Measurements from ENCODE around the gene B3GAT3.

The B3GAT3 gene

DNA sequence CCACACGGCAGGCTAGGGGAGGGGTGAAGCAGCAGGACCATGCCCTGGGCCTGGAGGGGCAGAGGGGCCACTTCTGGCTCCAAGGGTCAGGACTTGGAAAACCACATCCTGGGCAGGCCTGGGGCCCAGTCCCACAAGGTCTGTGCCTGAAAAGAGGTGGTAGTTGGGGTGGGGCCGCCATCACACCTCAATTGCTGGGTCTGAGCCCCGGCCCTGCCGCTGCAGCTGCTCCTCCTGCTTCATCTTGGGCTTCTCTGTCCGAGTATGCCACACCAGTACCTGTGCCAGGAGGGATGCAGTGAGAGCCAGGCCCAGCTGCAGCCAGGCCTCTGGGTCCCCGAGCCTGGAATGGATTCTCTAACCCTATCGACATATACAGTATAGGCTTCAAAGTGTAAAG is 6.3 kb downstream of the B3GAT3 start:
- in situ Hi-C loops (cut with MboI; ENCODE audit: low pct_unique_long_range_greater_than_20kb, low sequenced_read_pairs, unreplicated experiment), result no loop called here
- no peak for DNase-seq (ENCODE audit: low spot score)
- TF ChIP-seq, protein P1, sequence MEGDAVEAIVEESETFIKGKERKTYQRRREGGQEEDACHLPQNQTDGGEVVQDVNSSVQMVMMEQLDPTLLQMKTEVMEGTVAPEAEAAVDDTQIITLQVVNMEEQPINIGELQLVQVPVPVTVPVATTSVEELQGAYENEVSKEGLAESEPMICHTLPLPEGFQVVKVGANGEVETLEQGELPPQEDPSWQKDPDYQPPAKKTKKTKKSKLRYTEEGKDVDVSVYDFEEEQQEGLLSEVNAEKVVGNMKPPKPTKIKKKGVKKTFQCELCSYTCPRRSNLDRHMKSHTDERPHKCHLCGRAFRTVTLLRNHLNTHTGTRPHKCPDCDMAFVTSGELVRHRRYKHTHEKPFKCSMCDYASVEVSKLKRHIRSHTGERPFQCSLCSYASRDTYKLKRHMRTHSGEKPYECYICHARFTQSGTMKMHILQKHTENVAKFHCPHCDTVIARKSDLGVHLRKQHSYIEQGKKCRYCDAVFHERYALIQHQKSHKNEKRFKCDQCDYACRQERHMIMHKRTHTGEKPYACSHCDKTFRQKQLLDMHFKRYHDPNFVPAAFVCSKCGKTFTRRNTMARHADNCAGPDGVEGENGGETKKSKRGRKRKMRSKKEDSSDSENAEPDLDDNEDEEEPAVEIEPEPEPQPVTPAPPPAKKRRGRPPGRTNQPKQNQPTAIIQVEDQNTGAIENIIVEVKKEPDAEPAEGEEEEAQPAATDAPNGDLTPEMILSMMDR (IDR thresholded peaks at IDR 0.05; ENCODE audit: extremely low read depth, insufficient read depth, missing control alignments), result no peak

DNA sequence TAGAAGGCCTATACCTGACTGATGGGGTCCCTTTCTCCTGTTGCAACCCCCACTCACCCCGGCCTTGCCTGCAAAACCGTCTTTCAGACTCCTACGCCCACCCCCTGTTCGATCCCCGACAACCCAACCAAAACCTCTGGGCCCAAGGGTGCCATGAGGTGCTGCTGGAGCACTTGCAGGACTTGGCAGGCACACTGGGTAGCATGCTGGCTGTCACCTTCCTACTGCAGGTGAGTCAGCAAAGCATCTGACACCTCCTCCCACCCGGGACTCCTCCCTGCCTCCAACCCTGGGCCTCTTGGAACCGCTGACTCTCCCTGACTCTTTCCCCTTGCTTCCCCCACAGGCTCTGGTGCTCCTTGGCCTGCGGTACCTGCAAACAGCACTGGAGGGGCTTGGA is 7.5 kb downstream of the B3GAT3 start:
- TF ChIP-seq, protein P1 (IDR thresholded peaks at IDR 0.05; ENCODE audit: extremely low read depth, insufficient read depth, missing control alignments), result no peak
- no peak for DNase-seq (ENCODE audit: low spot score)
- in situ Hi-C loops (cut with MboI; ENCODE audit: low pct_unique_long_range_greater_than_20kb, low sequenced_read_pairs, unreplicated experiment), result no loop called here

DNA sequence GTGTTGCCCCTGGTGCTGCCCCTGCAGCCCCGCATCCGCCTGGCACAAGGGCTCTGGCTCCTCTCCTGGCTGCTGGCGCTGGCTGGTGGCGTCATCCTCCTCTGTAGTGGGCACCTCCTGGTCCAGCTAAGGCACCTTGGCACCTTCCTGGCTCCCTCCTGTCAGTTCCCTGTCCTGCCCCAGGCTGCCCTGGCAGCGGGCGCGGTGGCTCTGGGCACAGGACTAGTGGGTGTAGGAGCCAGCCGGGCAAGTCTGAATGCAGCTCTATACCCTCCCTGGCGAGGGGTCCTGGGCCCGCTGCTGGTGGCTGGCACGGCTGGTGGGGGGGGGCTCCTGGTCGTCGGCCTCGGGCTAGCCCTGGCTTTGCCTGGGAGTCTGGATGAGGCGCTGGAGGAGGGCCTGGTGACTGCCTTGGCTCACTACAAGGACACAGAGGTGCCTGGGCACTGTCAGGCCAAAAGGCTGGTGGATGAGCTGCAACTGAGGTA is 8.5 kb downstream of the B3GAT3 start:
- no peak for DNase-seq (ENCODE audit: low spot score)
- TF ChIP-seq, protein P1 (IDR thresholded peaks at IDR 0.05; ENCODE audit: extremely low read depth, insufficient read depth, missing control alignments), result no peak
- in situ Hi-C loops (cut with MboI; ENCODE audit: low pct_unique_long_range_greater_than_20kb, low sequenced_read_pairs, unreplicated experiment), result no loop called here

DNA sequence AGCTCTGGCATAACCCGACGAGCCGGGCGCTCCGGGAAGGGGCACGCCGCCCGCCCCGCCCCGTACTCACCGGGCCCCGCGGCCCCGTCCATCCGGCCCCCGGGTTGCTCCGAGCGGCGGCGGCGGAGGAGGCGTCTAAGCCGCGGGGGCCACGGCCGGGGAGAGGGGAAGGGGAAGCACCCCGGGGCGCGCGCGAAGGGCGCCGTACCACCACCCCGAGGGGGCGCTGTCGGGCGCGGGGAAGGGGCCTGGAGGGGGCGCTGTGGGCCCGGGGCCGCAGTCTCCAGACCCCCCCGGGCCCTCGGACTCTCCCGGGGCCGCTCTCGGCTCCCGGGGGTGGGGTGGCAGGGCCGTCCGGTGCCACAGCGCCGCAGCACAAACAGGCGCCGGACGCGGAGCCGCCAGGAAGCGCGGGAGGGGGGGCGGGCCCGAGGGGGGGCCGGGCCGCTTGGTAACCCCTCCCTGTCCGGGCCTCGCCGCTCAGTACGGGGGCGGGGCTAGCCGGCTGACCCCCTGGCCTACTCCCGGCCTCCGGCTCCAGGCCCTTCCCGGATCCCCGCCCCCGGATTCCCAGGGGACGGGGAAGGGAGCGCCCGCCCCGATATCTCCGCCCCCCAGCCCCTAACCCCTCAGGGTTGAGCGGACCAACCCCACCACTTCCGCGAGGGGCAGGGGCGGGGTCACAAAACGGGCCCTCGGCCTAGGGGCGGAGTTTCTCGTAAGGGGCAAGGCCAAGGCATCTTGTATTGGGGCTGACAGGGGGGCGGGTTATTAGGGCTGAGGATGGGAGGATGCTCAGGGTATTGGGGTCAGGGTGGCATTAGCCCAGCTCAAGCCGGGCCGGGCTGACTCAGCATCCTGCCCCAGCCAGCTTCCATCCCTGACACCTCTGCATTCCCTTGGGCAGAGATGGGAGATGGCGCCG is 9.2 kb downstream of the B3GAT3 start, which contains the start of the genes EML3 and ROM1:
TSS of gene EML3 (minus strand) at position 410 of the 925 bp plus-strand sequence. CDS start at position 92, 318 bp downstream.
TSS of gene ROM1 (plus strand) at position 892 of the 925 bp plus-strand sequence. CDS start at position 917, 25 bp downstream.
- TF ChIP-seq, protein P1 (IDR thresholded peaks at IDR 0.05; ENCODE audit: extremely low read depth, insufficient read depth, missing control alignments), result peak; percentile 96
- DNase-seq (ENCODE audit: low spot score), result peak; percentile 96
- in situ Hi-C loops (cut with MboI; ENCODE audit: low pct_unique_long_range_greater_than_20kb, low sequenced_read_pairs, unreplicated experiment), result no loop called here

DNA sequence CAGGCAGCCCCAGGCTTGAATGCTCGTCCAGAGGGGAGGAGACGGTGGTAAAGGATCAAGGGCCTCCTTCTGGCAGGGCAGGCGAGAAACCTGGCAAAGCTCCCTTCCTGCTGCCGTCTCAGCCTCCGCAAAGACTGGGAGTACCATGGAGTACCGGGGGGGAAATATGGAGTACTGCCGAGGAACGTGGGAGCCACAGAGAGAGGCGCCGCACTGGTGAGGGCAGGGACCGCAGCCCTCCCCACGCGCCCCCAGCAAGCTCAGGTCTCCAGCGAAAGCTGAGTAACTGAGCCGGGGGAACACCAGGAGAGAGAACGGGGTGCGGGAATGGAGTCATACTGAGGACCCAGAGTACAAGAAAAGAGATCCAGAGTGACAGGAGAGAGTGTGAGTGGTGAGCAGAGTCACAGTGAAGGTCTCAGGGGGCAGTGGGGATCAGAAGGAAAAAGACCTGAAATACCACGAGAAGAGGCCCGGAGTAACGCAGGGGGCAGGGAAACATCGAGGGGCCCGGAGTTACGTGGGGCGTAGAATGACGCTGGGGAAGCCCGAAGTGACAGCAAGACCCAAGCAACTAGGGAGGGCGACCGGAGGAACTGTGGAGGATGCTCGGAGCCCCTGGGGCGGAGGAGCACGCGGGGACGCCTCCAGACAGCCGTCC is 10.0 kb downstream of the B3GAT3 start:
- in situ Hi-C loops (cut with MboI; ENCODE audit: low pct_unique_long_range_greater_than_20kb, low sequenced_read_pairs, unreplicated experiment), result no loop called here
- peak; percentile 78 for DNase-seq (ENCODE audit: low spot score)
- TF ChIP-seq, protein P1 (IDR thresholded peaks at IDR 0.05; ENCODE audit: extremely low read depth, insufficient read depth, missing control alignments), result no peak

Measured in GM13977 (cell line).